HS-27A (cell line): ENCODE measurements around the gene KCNJ1.

Experiments used
- DNase-seq: peaks from one replicate; pipeline ENCODE4 v3.0.0-alpha.2; 2012; ENCODE audit warnings: low read depth, missing footprints

Gene KCNJ1

GRCh38 chr11:128848815-128849455 lies 18.2 kb downstream of the KCNJ1 start:
- no peak for DNase-seq

- DNase-seq = no peak
Measured at GRCh38 chr11:128846985-128847384, 20.1 kb downstream of the KCNJ1 start.

GRCh38 chr11:128845334-128845780 lies 21.7 kb downstream of the KCNJ1 start:
- no peak for DNase-seq

DNA sequence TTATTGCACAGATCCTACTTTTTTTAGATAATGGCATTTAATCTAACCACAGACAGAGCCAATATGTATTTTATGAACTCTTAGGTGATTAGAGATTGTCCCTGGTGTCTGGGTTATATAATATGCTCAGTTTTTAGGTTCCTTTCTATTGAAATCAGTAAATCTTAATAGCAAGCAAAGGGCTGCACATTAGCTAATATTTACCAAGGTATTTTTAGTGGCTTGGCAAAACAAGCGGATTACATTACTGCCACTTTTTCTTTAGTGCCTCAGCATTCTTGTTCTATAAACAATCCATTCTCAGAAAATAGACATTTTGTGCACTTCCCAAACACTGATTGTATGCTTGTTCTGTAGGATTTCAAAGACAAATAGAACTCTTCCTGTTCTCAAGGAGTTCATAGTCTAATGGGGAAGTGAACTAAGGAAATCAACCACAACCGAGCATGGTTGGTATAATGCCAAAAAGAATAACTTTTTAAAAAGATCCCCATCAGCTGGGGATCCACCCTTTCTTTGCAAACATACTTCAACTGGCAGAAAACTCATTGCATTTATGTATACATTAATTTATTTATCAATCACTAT lies 23.8 kb downstream of the KCNJ1 start:
- DNase-seq = no peak

GRCh38 chr11:128841461-128842072 lies 25.5 kb downstream of the KCNJ1 start:
- no peak for DNase-seq

GRCh38 chr11:128840783-128841182 lies 26.3 kb downstream of the KCNJ1 start:
- no peak for DNase-seq

- DNase-seq = no peak
Measured at GRCh38 chr11:128840137-128840536, 27.0 kb downstream of the KCNJ1 start.

GRCh38 chr11:128839081-128839480 lies 28.0 kb downstream of the KCNJ1 start:
- DNase-seq = no peak

DNA sequence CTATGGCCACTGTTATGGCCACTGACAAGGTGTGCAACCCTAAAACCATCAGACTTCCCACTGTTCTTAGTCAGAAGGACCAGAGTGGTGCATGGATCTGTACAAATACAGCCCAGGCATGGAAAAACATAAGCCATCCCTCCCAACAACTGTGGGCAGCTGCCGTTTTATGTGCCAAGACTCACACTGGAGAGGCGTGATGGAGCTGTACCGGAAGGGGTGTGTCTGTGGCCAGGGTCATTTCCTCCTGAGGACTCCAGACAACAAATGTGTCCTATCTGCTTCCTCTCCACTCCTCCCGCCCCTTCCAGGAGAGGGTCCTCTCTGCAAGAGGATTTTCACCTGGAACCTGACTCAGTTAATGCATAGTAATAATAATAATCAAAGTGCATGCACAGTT lies 29.5 kb downstream of the KCNJ1 start:
- DNase-seq = no peak

- no peak for DNase-seq
Measured at GRCh38 chr11:128835741-128836430, 31.2 kb downstream of the KCNJ1 start.

- no peak for DNase-seq
Measured at GRCh38 chr11:128834157-128834556, 32.9 kb downstream of the KCNJ1 start.

- DNase-seq = no peak
Measured at GRCh38 chr11:128832121-128832497, 35.0 kb downstream of the KCNJ1 start.

DNA sequence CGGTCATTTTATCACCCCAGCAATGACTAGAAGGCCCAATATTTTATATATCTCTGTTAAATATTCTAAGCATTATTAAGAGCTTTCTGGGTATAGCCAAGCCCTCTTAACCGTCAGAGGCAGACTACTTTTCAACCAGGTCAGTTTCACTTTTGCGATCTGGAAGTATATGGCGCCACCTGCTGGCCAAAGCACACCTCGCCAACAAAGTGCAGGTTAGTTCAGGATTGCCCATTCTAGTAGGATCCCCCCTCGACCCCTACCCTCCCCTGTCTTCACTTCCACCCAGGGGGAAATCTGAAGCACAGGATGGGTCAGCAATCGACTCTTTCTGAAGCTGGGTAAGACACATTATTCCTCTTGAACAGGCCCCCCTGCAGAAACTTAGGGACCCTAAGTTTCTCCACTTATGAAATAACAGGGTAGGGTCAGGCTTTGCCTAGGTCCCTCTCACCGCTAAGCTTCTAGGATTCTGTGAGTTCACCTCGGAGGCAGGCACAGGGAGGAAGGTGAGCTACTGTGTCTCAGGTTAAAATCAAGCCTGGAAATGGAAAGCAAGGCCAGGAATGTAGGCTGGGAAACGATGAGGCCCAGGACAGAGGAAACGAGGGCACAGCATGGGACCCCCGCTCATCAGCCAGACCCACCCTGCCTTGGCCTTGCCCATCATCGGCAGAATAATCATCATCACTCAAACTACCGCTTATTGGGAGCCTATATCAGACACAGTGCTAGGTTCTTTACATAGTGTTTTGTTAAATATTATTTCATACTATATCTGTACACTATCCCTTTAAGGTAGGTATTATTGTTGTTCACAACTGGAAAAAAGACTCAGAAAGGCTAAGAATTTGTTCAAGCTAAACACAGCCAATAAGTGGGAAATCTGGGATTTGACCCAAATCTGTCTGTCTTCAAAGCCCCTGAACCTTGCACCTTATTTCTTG lies 35.6 kb downstream of the KCNJ1 start:
- DNase-seq = no peak

DNA sequence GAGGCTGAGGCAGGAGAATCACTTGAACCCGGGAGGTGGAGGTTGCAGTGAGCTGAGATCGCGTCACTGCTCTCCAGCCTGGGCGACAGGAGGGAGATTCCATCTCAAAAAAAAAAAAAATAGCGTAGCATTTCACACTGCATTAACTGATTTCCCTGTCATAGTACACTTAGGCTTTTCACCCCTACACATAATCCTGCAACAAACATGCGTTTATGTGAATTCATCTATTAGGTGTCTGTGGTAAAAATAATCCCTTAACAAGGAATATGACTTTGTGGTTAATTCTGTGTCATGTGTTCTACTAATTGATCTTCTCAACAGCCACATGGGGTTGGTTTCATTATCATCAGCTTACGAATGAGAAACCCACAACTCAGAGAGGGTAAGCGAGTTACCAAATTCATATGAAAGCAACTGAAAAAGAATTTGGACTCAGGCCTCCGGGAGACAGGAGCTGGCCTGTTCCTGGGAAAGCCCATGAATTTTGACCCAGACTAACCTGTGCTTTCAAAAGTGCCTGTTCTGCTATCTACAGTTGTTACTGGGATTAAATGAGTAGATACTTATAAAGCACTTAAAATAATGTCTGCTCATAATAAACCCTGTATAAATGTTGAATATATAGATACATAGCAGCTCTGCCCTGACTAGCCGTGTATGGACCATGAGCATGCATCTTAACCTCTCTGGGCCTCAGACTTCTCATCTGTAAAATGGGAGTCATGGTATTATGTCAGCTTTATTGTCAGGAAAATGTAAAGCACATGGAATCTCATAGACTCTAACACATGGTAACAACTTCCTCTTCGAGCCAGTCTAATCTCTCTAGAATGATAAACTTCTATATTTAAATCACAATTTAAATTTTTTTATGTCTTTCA lies 36.6 kb downstream of the KCNJ1 start:
- no peak for DNase-seq

DNA sequence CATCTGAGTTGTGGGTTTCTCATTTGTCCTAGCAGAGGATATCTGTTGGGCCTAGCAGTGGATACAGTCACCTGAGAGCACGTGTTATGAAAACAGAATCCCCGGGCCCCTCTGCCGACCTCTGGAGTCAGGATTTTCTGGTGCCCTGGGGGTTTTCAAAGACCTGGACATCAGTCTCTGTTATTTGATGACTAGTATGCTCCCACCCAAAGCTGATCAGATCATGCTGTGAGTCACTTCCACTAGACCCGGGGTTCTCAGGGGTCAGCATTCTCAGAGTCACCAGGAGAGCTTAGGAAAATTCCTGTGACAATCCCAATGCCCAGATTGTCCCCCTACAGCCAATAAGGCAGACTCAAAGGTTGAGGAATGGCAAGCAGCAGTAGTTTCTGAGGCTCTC lies 38.7 kb downstream of the KCNJ1 start:
- DNase-seq = no peak

GRCh38 chr11:128827191-128827893 lies 39.8 kb downstream of the KCNJ1 start:
- no peak for DNase-seq

- no peak for DNase-seq
Measured at GRCh38 chr11:128825050-128825784, 41.9 kb downstream of the KCNJ1 start.

DNA sequence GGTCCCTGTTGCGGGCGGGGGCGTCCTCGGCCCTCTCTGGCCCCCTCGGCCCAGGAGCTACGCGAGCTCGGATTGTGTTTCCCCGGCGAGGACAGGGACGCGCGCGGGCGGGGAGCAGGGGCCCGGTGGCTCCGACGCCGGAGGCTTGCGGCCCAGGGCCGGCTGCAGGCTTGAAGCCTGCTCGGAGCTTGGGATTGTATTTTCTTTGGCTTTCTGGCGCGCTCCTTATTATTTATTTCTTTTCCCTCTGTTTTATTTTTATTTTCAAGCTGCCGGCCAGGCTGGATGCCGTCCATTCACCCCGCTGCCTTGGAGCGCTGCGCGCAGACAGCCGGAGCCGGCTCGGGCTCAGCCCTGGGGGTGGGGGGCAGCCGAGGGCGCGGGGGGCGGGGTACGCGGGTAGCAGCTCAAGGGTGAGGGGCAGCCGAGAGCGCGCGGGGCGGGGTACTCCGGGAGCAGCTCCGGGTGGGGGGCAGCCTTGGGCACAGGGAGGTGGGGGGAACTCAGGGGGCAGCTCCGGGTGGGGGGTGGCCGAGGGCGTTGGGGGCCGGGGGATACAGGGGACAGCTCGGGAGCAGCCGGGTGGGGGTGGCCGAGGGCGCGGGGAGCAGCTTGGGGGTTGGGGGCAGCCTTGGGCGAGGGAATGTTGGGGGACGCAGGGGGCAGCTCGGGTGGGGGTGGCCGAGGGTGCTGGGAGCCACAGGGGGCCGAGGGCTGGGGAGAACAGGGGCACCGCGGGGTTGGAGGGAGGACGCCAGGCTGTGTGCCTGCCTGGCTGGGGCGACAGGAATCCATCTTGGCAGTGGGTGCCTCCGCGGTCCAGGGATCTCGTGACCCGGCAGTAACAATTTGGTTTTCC lies 42.7 kb downstream of the KCNJ1 start:
- DNase-seq = no peak

- DNase-seq = no peak
Measured at GRCh38 chr11:128823753-128824152, 43.3 kb downstream of the KCNJ1 start.
